NCI-H1048 (cell line): Measurements from ENCODE around the gene C1orf21.

Source experiments
- DNase-seq: peaks from one replicate; lab custom pipeline; 2025; lab: John Stamatoyannopoulos, UW

C1orf21 gene

GRCh38 chr1:184387069-184387475 is 243 bp downstream of the C1orf21 start:
- no peak for DNase-seq

- no peak for DNase-seq
Observed at GRCh38 chr1:184387476-184388318, 868 bp downstream of the C1orf21 start.

DNA sequence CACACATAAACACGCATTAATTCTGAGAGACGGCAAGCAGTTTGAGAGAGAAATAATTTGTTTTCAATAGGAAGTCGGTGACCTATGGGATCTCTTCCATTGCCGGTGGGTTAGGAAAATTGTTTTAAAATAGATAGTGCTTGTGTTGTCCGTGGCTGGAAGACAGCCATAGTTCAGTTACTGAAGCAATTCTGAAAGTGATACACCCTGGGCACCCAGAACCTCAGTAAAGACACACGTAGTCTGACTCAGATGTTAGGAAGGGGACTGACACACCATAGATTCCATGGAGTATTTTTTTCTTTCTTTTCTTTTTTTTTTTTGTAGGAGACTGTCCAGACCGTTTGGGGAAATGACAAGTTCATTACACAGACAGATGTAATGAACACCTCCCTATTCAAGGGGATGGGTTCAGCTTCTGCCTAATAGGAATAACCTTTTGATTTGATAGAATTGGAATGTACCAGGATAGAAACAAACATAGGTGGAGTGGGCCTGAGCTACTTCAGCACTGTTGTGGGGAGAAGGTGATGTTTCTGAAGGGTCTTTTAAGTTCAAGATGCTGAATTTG is 1.6 kb downstream of the C1orf21 start:
- DNase-seq = no peak

GRCh38 chr1:184388971-184389370 is 2.1 kb downstream of the C1orf21 start:
- no peak for DNase-seq

GRCh38 chr1:184389446-184389845 is 2.6 kb downstream of the C1orf21 start:
- DNase-seq = no peak

GRCh38 chr1:184390889-184391288 is 4.1 kb downstream of the C1orf21 start:
- no peak for DNase-seq

- DNase-seq = no peak
Observed at GRCh38 chr1:184392067-184392466, 5.2 kb downstream of the C1orf21 start.

- no peak for DNase-seq
Observed at GRCh38 chr1:184392779-184393522, 6.1 kb downstream of the C1orf21 start.

DNA sequence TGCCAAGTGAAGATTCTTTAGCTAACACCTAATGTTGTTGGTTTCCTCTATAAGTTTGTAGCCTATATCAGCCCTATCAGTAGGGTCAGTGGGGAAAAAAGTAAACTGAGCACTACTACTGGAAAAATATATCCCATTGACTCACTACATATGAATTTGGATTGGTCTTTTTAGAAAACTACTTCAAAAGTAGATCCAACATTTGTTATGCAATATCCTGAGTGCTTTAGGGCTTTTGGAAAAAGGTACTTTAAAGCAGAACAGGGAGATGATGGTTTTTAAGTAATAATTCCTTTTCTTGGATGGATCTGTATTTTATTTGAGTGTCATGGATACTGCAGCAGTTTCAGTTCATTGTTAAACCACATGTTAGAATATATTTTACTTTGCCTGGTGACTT is 7.1 kb downstream of the C1orf21 start:
- DNase-seq = no peak

- no peak for DNase-seq
Observed at GRCh38 chr1:184395370-184395769, 8.5 kb downstream of the C1orf21 start.

- DNase-seq = no peak
Observed at GRCh38 chr1:184395937-184396480, 9.2 kb downstream of the C1orf21 start.

- no peak for DNase-seq
Observed at GRCh38 chr1:184399192-184399847, 12.5 kb downstream of the C1orf21 start.

DNA sequence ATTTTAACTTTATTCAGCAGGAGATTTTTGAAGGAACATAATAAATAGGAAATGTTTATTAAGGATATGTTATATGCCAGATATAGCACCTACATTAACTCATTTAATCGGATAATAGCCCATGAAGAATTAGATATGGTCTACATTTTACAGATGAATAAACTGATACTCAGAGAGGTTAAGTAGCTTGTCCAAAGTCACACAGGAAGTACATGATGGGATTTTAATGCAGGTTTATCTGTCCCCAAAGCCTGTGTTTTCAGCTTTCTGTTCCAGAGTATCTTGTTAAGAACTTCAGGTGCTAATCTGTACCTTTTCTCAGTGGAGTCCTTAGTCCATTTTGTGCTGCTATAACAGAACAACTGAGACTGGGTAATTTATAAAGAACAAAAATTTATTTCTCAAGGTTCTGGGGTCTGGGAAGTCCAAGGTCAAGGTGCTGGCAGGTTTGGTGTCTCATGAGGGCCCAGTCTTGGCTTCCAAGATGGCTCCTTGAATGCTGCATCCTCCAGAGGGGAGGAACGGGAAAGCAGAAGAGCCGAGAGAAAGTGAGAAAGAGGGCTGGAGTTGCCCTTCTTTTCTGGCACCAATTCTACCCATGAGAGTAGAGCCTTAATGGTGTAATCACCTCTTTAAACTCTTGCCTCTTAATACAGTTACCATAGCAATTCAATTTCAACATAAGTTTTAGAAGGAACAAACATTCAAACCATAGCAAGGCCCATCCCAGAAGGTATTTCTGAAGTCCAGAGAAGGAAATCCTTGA is 17.3 kb downstream of the C1orf21 start:
- DNase-seq = no peak

GRCh38 chr1:184404727-184405027 is 17.8 kb downstream of the C1orf21 start:
- DNase-seq = no peak

GRCh38 chr1:184405094-184405800 is 18.4 kb downstream of the C1orf21 start:
- no peak for DNase-seq

DNA sequence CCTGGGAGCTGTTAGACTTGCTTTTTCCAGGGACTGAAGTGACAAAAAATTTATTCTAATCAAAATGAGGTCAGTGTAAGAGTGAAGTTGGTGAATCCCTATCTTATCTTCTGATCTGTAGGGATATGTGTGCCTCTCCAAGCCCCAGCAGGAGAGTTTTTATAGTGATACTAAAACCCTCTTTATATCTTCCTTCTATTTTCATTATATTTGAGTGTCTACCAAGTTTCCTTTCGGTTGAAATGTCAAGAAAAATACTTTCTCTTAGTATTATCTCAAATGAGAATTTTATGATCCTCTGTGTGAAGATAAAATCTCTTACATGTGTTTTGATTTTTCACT is 18.9 kb downstream of the C1orf21 start:
- DNase-seq = no peak

GRCh38 chr1:184406479-184406878 is 19.6 kb downstream of the C1orf21 start:
- no peak for DNase-seq

DNA sequence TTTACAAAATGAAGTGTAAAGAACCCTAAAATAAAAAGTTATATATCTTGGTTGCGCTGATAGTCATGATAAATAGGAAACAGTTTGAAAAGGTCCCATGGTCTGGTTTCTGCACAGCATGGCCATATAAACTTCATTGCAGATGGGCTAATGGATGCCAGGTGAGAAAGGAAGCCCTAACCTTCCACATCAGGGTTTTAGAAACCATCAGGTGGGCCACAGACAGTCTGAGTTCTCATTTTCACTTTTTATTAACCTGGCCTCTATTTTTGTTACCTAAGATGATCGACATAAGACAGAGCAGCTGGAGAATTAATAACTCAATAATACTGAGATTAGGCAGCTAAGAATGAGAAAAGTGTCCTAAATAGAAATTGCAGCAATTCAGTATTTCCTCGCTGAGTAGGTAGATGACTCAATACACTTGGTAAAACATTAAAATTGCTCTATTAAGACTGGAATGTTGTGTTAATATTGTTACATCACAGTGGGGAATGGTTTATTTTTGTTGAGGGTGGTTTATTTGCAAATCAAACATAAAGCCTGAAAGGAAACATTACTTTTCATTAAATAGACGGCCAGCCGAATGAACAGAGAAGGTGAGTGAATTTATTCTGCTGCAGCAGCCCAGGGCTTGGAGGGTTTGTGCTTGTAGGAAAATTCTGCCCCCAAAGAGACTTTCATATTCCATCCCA is 21.1 kb downstream of the C1orf21 start:
- DNase-seq = no peak

GRCh38 chr1:184408580-184408979 is 21.8 kb downstream of the C1orf21 start:
- no peak for DNase-seq

- DNase-seq = no peak
Observed at GRCh38 chr1:184409011-184409410, 22.2 kb downstream of the C1orf21 start.
